HepG2 (cell line): ENCODE data around the gene KRTDAP. TPM values are rescaled to one million over a fixed set of nuclear protein-coding genes. Genes with fewer than 3 reads are reported as not detected.

Source experiments
- polyA plus RNA-seq, 8 experiments: library from polyadenylated mRNA; depleted of rRNA in 3 of 8; stranded (reverse) in 7 of 8; unstranded in 1 of 8; fragments of >200 nt; fragmentation: Illumina TruSeq in 4 of 8; extraction: Trizol in 4 of 8; gene quantifications; 2 replicates each; pipeline versions ENCODE4 v1.2.1 to v1.2.3, GENCODE V29; 2011 to 2016; ENCODE audit warnings: low read depth in 4 of 8, missing spikeins in 1 of 8, mixed read lengths in 1 of 8; ENCODE audit not compliant: insufficient read depth in 1 of 8
- total RNA-seq, 5 experiments: library from RNA; depleted of rRNA; stranded (reverse); fragments of >200 nt; fragmentation: Illumina TruSeq; extraction: Trizol; gene quantifications; 2 replicates each; pipeline ENCODE4 v1.2.3, GENCODE V29; 2016; ENCODE audit warnings: low read depth in 1 of 5

Gene KRTDAP
- total and polyA plus RNA-seq, 2 of the 13 experiments (the other 11 are each of a cell fraction or from before 2014, with no cell fraction given), result 0.86 to 1.5 TPM

Other genes with a start within 250 kb of the KRTDAP start
- gene LSR, start 241.5 kb downstream of the KRTDAP start, total RNA-seq (2016; rRNA removed; fragmentation: Illumina TruSeq; extraction: Trizol), result 14.2 and 29.2 TPM in 2 replicates
- gene LSR, start 241.5 kb downstream of the KRTDAP start, polyA plus RNA-seq (2011; rRNA removed), result 79.2 and 111 TPM in 2 replicates
- 44.8 and 54.9 TPM in 2 replicates for gene USF2, start 221.5 kb downstream of the KRTDAP start, total RNA-seq (2016; rRNA removed; fragmentation: Illumina TruSeq; extraction: Trizol)
- 94.9 and 106 TPM in 2 replicates for gene USF2, start 221.5 kb downstream of the KRTDAP start, polyA plus RNA-seq (2011; rRNA removed)
- gene HAMP, start 207.9 kb downstream of the KRTDAP start, total RNA-seq (2016; rRNA removed; fragmentation: Illumina TruSeq; extraction: Trizol), result 25.7 and 47.6 TPM in 2 replicates
- 36.1 and 73.0 TPM in 2 replicates for gene HAMP, start 207.9 kb downstream of the KRTDAP start, polyA plus RNA-seq (2011; rRNA removed)
- 0.80 and 1.3 TPM in 2 replicates for gene MAG, start 198.3 kb downstream of the KRTDAP start, total RNA-seq (2016; rRNA removed; fragmentation: Illumina TruSeq; extraction: Trizol)
- 0.17 and 0.20 TPM in 2 replicates for gene MAG, start 198.3 kb downstream of the KRTDAP start, polyA plus RNA-seq (2011; rRNA removed)
- gene CD22, start 161.3 kb downstream of the KRTDAP start, total RNA-seq (2016; rRNA removed; fragmentation: Illumina TruSeq; extraction: Trizol), result 0.49 and 0.71 TPM in 2 replicates
- gene CD22, start 161.3 kb downstream of the KRTDAP start, polyA plus RNA-seq (2011; rRNA removed), result 0.98 and 1.7 TPM in 2 replicates
- gene FFAR1, start 142.6 kb downstream of the KRTDAP start, total RNA-seq (2016; rRNA removed; fragmentation: Illumina TruSeq; extraction: Trizol), result not detected in 2 replicates
- not detected in 2 replicates for gene FFAR1, start 142.6 kb downstream of the KRTDAP start, polyA plus RNA-seq (2011; rRNA removed)
- not detected in 2 replicates for gene FFAR3, start 132.0 kb downstream of the KRTDAP start, total RNA-seq (2016; rRNA removed; fragmentation: Illumina TruSeq; extraction: Trizol)
- gene FFAR3, start 132.0 kb downstream of the KRTDAP start, polyA plus RNA-seq (2011; rRNA removed), result not detected in 2 replicates
- not detected in 2 replicates for gene GPR42, start 119.4 kb downstream of the KRTDAP start, total RNA-seq (2016; rRNA removed; fragmentation: Illumina TruSeq; extraction: Trizol)
- not detected in 2 replicates for gene GPR42, start 119.4 kb downstream of the KRTDAP start, polyA plus RNA-seq (2011; rRNA removed)
- not detected in 2 replicates for gene FFAR2, start 42.2 kb downstream of the KRTDAP start, total RNA-seq (2016; rRNA removed; fragmentation: Illumina TruSeq; extraction: Trizol)
- gene FFAR2, start 42.2 kb downstream of the KRTDAP start, polyA plus RNA-seq (2011; rRNA removed), result 0.12 and 0.30 TPM in 2 replicates
- 57.0 and 57.1 TPM in 2 replicates for gene DMKN, start 23.2 kb upstream of the KRTDAP start, total RNA-seq (2016; rRNA removed; fragmentation: Illumina TruSeq; extraction: Trizol)
- 50.8 and 71.8 TPM in 2 replicates for gene DMKN, start 23.2 kb upstream of the KRTDAP start, polyA plus RNA-seq (2011; rRNA removed)
- not detected in 2 replicates for gene SBSN, start 37.8 kb upstream of the KRTDAP start, total RNA-seq (2016; rRNA removed; fragmentation: Illumina TruSeq; extraction: Trizol)
- gene SBSN, start 37.8 kb upstream of the KRTDAP start, polyA plus RNA-seq (2011; rRNA removed), result not detected in 2 replicates
- not detected in 2 replicates for gene GAPDHS, start 43.0 kb upstream of the KRTDAP start, total RNA-seq (2016; rRNA removed; fragmentation: Illumina TruSeq; extraction: Trizol)
- gene GAPDHS, start 43.0 kb upstream of the KRTDAP start, polyA plus RNA-seq (2011; rRNA removed), result 0.09 TPM in 1 of 2 replicates, not detected in the other
- gene TMEM147, start 55.2 kb upstream of the KRTDAP start, total RNA-seq (2016; rRNA removed; fragmentation: Illumina TruSeq; extraction: Trizol), result 85.8 and 141 TPM in 2 replicates
- gene TMEM147, start 55.2 kb upstream of the KRTDAP start, polyA plus RNA-seq (2011; rRNA removed), result 176 and 188 TPM in 2 replicates
- gene ATP4A, start 73.2 kb upstream of the KRTDAP start, total RNA-seq (2016; rRNA removed; fragmentation: Illumina TruSeq; extraction: Trizol), result 0.11 TPM in 1 of 2 replicates, not detected in the other
- gene ATP4A, start 73.2 kb upstream of the KRTDAP start, polyA plus RNA-seq (2011; rRNA removed), result 0.08 and 0.09 TPM in 2 replicates
- gene PMIS2, start 95.7 kb upstream of the KRTDAP start, total RNA-seq (2016; rRNA removed; fragmentation: Illumina TruSeq; extraction: Trizol), result not detected in 2 replicates
- not detected in 2 replicates for gene PMIS2, start 95.7 kb upstream of the KRTDAP start, polyA plus RNA-seq (2011; rRNA removed)
- 9.2 and 17.7 TPM in 2 replicates for gene HAUS5, start 122.3 kb upstream of the KRTDAP start, total RNA-seq (2016; rRNA removed; fragmentation: Illumina TruSeq; extraction: Trizol)
- gene HAUS5, start 122.3 kb upstream of the KRTDAP start, polyA plus RNA-seq (2011; rRNA removed), result 10.3 and 11.1 TPM in 2 replicates
- gene RBM42, start 138.6 kb upstream of the KRTDAP start, total RNA-seq (2016; rRNA removed; fragmentation: Illumina TruSeq; extraction: Trizol), result 49.7 and 55.3 TPM in 2 replicates
- 27.2 and 30.6 TPM in 2 replicates for gene RBM42, start 138.6 kb upstream of the KRTDAP start, polyA plus RNA-seq (2011; rRNA removed)
- gene ETV2, start 151.3 kb upstream of the KRTDAP start, total RNA-seq (2016; rRNA removed; fragmentation: Illumina TruSeq; extraction: Trizol), result 0.20 and 0.46 TPM in 2 replicates
- 0.07 and 0.18 TPM in 2 replicates for gene ETV2, start 151.3 kb upstream of the KRTDAP start, polyA plus RNA-seq (2011; rRNA removed)
- 487 and 598 TPM in 2 replicates for gene COX6B1, start 157.9 kb upstream of the KRTDAP start, total RNA-seq (2016; rRNA removed; fragmentation: Illumina TruSeq; extraction: Trizol)
- 469 and 481 TPM in 2 replicates for gene COX6B1, start 157.9 kb upstream of the KRTDAP start, polyA plus RNA-seq (2011; rRNA removed)
- gene UPK1A, start 176.1 kb upstream of the KRTDAP start, total RNA-seq (2016; rRNA removed; fragmentation: Illumina TruSeq; extraction: Trizol), result not detected in 2 replicates
- gene UPK1A, start 176.1 kb upstream of the KRTDAP start, polyA plus RNA-seq (2011; rRNA removed), result 2.5 and 2.9 TPM in 2 replicates
- gene ZBTB32, start 214.1 kb upstream of the KRTDAP start, total RNA-seq (2016; rRNA removed; fragmentation: Illumina TruSeq; extraction: Trizol), result not detected in 2 replicates
- not detected in 2 replicates for gene ZBTB32, start 214.1 kb upstream of the KRTDAP start, polyA plus RNA-seq (2011; rRNA removed)
- 6.2 TPM in 2 replicates for gene KMT2B, start 227.5 kb upstream of the KRTDAP start, total RNA-seq (2016; rRNA removed; fragmentation: Illumina TruSeq; extraction: Trizol)
- 16.9 and 19.2 TPM in 2 replicates for gene KMT2B, start 227.5 kb upstream of the KRTDAP start, polyA plus RNA-seq (2011; rRNA removed)